ENCODE measurements around the gene TIGD3. TPM values are rescaled to one million over a fixed set of nuclear protein-coding genes. Genes with fewer than 3 reads are reported as not detected.

Gene TIGD3
- total and polyA plus RNA-seq, 2 of the 8 experiments (the other 6 are each of a cell fraction or from before 2014, with no cell fraction given): 1.1 to 1.3 TPM

GRCh38 chr11:65402790-65403189 is 48.2 kb downstream of the TIGD3 start:
- DNase-seq (ENCODE audit: low read depth in 1 of 2, low spot score in 2 of 2) (no peak), FAIRE-seq (no peak)
- ChIA-PET CTCF (ENCODE audit: partially characterized antibody) (interaction anchor here (0.7 to 7.8 kb wide), 5 partner anchors 13 to 108 kb away, joined by 3 to 69 read pairs (median 7); no protein-coding TSS in a partner anchor), POLR2A (ENCODE audit: partially characterized antibody) (interaction anchor here (1.2 to 5.4 kb wide), 6 partner anchors 9 to 102 kb away, joined by 3 to 23 read pairs (median 8); partner anchors contain the start of gene MALAT1)
- no peak overlapping the region for H3K18ac ChIP-seq (ENCODE audit: extremely low read depth, low read length)
- no peak overlapping the region for H2AFZ ChIP-seq (ENCODE audit: low read length)
- no peak overlapping the region for H2AK5ac ChIP-seq (ENCODE audit: low read depth, low read length)
- no peak overlapping the region for H2BK120ac ChIP-seq (replicated peaks; ENCODE audit: low read depth, low read length)
- H3K27me3 ChIP-seq (replicated peaks in 1 of 4; ENCODE audit: control insufficient read depth in 3 of 4, extremely low read depth in 1 of 4, insufficient read depth in 3 of 4, low read length in 3 of 4): no peaks in the 10 kb centered on the region
- H3K14ac ChIP-seq (ENCODE audit: insufficient read length): no peak overlapping the region
- H4K5ac ChIP-seq (ENCODE audit: insufficient read length, low read depth, low read length): no peak overlapping the region
- H4K8ac ChIP-seq (ENCODE audit: extremely low read depth, insufficient read depth, low read length): no peak overlapping the region
- H3K9ac ChIP-seq (replicated peaks in 1 of 4; ENCODE audit: extremely low read depth in 1 of 4, low read depth in 3 of 4, low read length in 3 of 4): no peak overlapping the region
- H3K56ac ChIP-seq (replicated peaks; ENCODE audit: insufficient read length, low read depth, low read length): no peak overlapping the region
- no peak overlapping the region for H2BK5ac ChIP-seq (ENCODE audit: low read depth, low read length)
- no peak overlapping the region for H3K4ac ChIP-seq (replicated peaks; ENCODE audit: insufficient read length, low read depth, low read length)
- no peak overlapping the region for H3K4me2 ChIP-seq (ENCODE audit: insufficient read depth in 1 of 2, low read depth in 2 of 2, low read length in 2 of 2)
- H2BK15ac ChIP-seq (ENCODE audit: low read length): no peak overlapping the region
- H3K23ac ChIP-seq (ENCODE audit: insufficient read length): no peak overlapping the region
- H3K36me3 ChIP-seq (ENCODE audit: control insufficient read depth in 2 of 4, insufficient read depth in 4 of 4, low read length in 3 of 4): peaks cover 0 to 3% (median 0%) of the 10 kb centered on the region in 4 experiments; a peak in 4 of 8 replicates
- WGBS, 2 experiments (ENCODE audit: extremely low coverage in 1 of 2, insufficient coverage in 1 of 2, insufficient read length in 1 of 2, insufficient replicate concordance in 2 of 2, low coverage in 1 of 2, low lambda C conversion rate in 2 of 2, missing lambda C conversion rate in 1 of 2): 92% methylated on average over 2 of the region's 2 CpGs; no CpG with 5 or more reads in 1 of the 2 experiments
- no peaks in the 10 kb centered on the region for H3K79me1 ChIP-seq (ENCODE audit: low read depth, low read length)
- no peak overlapping the region for H3K4me3 ChIP-seq (ENCODE audit: extremely low read depth in 1 of 4, insufficient read depth in 2 of 4, low read depth in 3 of 4, low read length in 4 of 4)
- H2BK12ac ChIP-seq (ENCODE audit: low read depth, low read length): no peak overlapping the region
- H3K4me1 ChIP-seq (replicated peaks in 1 of 4; ENCODE audit: control insufficient read depth in 3 of 4, insufficient read depth in 4 of 4, low read length in 3 of 4): no peaks in the 10 kb centered on the region; a peak in 1 of 7 replicates
- no peak overlapping the region for H2BK20ac ChIP-seq (ENCODE audit: low read length)
- peaks cover 0 to 5% of the 10 kb centered on the region in 2 experiments for H4K20me1 ChIP-seq (replicated peaks in 1 of 2; ENCODE audit: control insufficient read depth in 1 of 2, insufficient read depth in 2 of 2, low read length in 2 of 2)
- no peak overlapping the region for H3K27ac ChIP-seq (ENCODE audit: low read depth, low read length)
- H3K79me2 ChIP-seq (ENCODE audit: control insufficient read depth in 1 of 2, insufficient read depth in 2 of 2, low read length in 2 of 2): no peaks in the 10 kb centered on the region
- H3K23me2 ChIP-seq (ENCODE audit: low read depth, low read length): no peaks in the 10 kb centered on the region
- H3K9me3 ChIP-seq (ENCODE audit: insufficient read depth in 2 of 2, low read depth in 1 of 2, low read length in 1 of 2): no peaks in the 10 kb centered on the region
- H4K91ac ChIP-seq (replicated peaks; ENCODE audit: insufficient read length, low read length): no peak overlapping the region
- TF ChIP-seq SRF (IDR thresholded peaks at IDR 0.05; ENCODE audit: low read depth, low read length): no peak
- TF ChIP-seq MAX (IDR thresholded peaks at IDR 0.05): no peak
- TF ChIP-seq KDM1A (IDR thresholded peaks at IDR 0.05; ENCODE audit: borderline replicate concordance, low read length): no peak
- TF ChIP-seq FOSL1 (IDR thresholded peaks at IDR 0.05; ENCODE audit: insufficient read depth, low read depth, low read length): no peak
- no peak for TF ChIP-seq CEBPB (IDR thresholded peaks at IDR 0.05; ENCODE audit: low read depth, low read length)
- TF ChIP-seq SIX5 (IDR thresholded peaks at IDR 0.05; ENCODE audit: low read depth, low read length): no peak
- no peak for TF ChIP-seq SP4 (IDR thresholded peaks at IDR 0.05; ENCODE audit: low read length)
- no peak for TF ChIP-seq RBBP5 (IDR thresholded peaks at IDR 0.05; ENCODE audit: borderline replicate concordance, low read depth, low read length)
- no peak for TF ChIP-seq PHF8 (conservative IDR thresholded peaks at IDR 0.05; ENCODE audit: low read depth, low read length)
- TF ChIP-seq CHD2 (IDR thresholded peaks at IDR 0.05; ENCODE audit: low read length): no peak
- no peak for TF ChIP-seq POLR2AphosphoS5 (IDR thresholded peaks at IDR 0.05; ENCODE audit: low read depth, low read length)
- TF ChIP-seq TAF7 (optimal IDR thresholded peaks at IDR 0.05; ENCODE audit: borderline replicate concordance, low read depth, low read length): no peak
- TF ChIP-seq EP300 (IDR thresholded peaks at IDR 0.05; ENCODE audit: borderline replicate concordance in 1 of 2, low read depth in 2 of 2, low read length in 2 of 2): no peak
- TF ChIP-seq TCF12 (IDR thresholded peaks at IDR 0.05; ENCODE audit: low read depth, low read length): no peak
- TF ChIP-seq TBP (IDR thresholded peaks at IDR 0.05; ENCODE audit: low read depth, low read length): no peak

Data from H1 (cell line).